NCI-H1105 (cell line): Measurements from ENCODE around the gene SLC6A1.
A peak's percentile ranks its signal among the peaks of the same experiment; 100 is the strongest.

Source experiments
- DNase-seq: peaks from one replicate; lab custom pipeline; 2025; lab: John Stamatoyannopoulos, UW

The SLC6A1 gene

DNA sequence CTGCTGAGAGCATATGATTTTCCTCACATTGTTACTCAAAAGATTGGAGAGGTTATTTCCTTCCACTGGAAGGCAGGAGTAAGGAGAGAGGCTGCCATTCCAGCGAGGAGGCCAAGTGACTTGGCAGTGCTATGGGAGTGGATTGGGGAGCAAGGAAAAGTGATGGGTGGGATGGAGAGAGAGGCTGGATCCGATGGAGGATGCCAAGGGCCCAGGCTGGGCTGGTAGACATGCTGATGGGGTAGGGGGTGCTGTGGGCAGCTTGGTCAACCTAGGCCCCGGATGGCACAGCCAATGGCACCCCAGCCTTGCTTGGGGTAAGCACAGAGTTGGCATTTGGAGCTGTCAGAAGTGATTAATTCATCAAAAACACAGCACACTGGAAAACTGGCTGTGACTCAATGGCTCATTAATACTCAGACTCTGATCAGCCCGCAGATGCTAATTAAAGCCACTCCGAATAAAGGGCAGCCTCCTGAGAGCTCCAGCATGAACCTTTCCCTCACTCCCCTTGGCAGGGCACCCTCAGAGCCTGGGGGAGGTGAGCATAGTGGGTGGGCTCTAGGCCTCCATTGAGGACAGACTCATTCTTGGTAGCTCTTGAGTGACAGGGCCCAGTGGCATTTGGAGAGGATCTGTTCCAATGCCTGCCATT, 22.1 kb upstream of the SLC6A1 start:
- no peak for DNase-seq

DNA sequence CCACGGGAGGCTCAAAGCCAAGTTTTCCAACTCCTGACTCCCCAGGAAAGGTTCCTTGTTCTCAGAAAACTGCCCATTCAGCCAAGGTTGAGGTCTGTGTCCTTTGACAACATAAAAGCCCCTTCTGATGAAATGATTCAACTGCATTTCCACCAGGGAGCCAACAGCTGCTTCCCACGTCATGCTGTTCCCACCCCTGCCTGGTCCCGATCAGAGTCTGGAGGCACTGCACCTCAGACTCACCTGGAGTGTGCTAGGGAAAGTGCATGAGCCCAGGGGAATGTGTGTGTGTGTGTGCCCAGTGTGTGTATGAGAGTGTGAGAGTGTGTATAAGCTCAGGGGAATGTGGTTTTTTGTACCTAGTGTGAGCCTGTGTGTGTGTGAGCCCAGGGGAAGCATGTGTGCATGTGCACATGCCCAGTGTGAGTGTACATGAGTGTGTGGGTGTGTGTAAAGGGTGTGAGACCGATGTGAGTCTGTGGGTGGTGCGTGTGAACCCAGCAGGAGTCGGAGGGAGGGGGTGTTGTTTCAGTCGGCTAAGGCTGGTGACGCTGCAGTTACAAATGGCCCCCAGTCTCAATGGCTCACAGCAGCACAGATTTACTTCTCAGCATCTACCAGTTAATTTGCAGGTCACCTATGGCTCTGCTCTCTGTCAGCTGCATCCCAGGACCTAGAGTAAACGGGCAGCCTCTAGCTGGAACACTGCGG, 20.3 kb upstream of the SLC6A1 start:
- no peak for DNase-seq

DNA sequence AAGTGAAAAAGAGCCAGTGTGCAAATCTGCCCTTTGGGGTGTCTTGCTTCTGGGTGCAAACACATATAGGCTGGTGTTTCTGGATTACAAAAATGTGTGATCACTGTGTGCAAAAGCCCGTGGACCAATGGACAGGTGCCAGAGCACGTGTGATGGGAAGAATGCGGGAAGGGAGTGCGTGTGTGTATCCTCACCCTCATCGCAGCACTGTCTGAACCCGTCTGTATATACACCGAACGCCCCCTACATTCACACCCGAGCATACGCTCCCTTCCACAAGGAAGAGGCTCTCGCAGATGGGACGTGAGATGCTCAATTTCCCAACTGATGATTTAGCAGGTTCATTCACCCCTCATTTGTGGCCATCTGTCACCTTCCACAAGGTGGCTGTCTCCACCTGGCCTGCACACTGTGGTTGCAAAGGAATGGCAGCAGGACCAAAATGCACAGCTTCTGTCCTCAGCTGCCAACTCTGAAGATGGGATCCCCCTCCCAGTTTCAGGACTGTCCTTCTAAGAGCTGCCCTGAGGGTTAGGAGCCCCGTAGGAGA, 19.4 kb upstream of the SLC6A1 start:
- DNase-seq = no peak

DNA sequence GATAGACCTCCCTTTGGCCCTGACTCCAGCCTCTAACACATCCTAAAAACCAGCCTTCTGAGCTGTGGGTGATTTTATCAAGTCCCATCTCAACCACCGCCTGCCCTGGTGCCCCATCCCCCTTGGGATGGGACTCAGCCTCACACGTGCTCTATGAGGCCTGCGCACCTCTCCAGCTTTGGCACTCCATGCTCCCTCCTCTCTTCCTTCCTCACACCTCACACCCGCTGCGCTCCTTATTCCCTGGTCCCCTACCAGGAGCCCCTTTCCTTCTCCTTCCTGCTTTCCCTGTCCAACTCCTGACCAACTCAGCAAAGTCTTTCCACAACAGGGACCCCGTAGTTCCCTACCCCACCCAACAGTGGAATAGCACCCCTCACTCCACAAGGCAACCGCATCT, 18.4 kb upstream of the SLC6A1 start:
- no peak for DNase-seq

DNA sequence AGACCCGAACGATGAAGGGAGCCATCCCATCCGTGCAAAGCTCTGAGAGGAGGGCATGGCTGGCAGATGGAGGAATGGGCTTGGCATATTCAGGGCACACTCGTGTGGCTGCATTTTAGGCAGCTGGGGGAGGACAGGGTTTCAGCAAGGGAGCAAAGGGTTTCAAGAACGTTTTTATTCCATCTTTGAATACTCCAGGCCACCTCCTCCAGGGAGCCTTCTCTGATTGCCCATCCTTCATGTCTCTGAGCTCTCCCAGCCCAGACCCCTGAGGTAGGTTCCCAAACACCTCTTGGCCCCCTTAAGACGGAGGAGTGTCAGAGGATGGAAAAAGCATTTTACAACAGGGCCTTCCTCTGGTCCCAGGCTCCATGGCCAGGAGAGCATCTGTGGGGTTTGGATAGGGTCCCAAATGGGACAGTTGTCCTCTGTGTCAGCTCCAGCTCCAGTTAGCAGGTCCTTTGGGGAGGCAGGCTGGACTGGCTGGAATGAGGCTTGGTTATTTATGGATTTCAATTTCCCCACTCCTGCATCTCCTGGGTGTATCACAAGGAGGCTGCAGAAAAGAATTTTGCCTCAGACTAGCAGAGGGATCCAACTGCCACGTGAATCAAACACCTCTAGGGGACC, 17.7 kb upstream of the SLC6A1 start:
- no peak for DNase-seq

DNA sequence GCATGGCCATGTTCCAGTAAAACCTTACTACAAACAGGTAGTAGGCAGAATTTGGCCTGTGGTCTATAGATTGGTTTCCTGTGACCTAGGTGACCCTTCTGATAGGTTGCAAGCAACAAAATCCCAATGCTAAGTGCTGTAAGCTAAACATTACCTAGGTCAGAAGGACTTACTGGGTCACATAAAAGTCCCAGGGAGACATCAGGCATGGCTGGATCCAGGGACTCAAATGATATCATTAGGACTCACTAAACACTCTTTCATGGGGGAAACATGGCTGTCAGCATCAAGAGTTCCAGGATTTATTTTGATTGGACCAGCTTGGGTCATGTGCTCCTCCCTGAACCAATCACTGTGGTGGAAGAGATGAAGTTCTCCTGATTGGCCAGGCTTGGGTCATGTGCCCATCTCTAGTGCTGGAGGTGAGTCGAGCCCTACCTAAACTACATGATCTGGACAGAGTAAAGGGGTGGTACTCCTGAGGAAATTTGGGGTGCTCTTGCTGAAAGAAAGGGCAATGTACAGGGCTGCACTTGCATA, 16.8 kb upstream of the SLC6A1 start:
- DNase-seq = no peak

DNA sequence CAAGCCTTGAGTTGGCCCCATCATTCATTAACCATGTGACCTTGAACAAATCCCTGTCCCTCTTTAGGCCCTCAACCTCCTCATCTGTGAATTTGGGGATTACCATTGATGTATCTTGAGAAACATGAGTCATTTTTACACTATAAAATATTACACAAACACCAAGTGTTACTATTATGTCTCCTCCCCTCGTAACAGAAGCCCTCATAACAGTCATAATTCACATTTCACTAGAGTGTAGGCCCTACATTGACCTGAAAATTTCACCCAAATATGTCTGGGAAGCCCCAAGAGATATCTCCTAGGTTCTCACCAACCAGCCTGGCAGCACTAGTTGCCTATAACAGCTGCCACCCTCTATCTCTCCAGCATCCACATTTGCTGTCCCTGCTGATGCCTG, 15.8 kb upstream of the SLC6A1 start:
- no peak for DNase-seq

DNA sequence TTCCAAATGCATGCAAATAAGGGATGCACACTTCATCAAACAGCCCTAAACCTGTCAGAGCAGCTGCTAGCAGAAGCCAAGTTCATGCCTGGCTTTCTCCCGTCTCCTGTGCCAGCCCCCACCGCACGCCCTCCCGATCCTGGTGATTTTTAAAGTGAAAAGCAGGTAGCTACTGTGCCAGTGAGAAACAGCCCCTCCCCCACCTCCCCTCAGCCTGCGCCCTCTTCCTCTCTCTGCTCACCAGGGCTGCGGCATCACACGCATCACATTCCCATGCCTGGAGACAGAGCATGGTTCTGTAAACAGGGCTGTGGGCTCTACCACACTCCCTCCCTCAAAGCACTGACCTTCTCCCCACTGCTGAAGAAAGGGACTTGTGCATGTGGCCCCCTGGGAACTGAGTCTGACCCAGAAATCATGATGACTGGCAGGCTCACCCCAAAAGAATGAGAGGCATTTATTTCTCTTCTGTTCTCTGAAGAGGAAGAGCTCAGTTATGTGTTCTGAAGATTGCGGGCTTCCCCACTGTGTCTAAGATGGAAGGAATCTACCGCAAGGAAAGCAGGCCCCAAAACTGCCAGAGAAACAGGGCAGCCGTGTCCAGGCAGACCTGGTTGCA, 14.5 kb upstream of the SLC6A1 start:
- no peak for DNase-seq

DNA sequence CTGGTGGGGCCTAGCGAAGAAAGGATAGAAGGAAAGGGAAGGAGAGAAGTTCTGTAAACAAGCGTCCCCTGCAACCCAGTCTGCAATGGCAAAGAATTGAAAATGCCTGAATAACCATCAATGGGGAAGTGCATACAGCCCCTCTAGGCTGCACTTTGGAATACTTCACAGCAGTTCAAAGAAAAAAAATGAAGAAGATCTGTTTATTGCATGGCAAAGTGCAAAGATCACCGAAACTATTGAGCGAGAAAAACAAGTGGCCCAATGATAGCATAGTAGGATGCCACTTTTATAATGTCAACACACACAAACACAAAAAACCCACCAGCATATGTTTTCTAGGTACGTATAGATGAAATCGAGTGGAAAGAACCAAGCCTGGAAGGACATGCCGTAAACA, 13.6 kb upstream of the SLC6A1 start:
- no peak for DNase-seq

DNA sequence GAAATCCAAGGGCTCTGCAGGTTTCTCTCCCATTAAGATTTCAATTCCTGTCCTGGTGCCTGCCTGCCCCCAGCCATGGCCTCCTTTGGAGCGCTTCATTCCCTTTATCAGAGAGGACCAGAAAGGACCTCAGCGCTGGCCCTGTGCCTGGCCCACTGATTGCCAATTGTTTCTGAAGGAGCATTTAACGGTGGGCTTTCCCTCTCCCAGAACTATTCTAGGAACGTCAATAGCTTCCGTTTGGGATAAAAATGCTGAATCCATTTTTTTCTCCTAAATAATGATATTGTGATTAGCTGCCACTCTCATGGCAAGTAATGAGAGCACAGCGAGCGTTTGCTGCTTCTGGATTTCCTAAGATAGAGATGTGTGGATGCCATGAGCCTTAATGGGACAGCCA, 12.2 kb upstream of the SLC6A1 start:
- DNase-seq = no peak

DNA sequence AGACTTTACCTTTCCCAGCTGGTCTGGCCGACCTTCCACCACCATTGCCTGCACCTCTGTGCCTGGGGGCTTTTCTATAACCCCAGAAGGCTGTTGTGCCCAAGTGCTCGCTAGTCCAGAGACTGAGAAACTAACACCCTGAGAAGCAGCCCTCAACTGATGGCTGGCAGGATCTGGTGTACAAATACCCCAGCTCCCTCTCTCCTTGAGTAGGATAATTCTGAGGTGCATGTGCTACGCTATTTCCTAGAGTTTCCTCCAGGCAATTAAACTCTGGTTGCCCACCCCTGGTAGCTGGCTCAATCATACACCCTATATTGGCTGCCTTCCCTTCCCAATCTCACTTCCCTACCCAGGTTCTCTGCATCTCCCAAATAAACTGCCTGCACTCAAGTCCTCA, 11.5 kb upstream of the SLC6A1 start:
- DNase-seq = no peak

DNA sequence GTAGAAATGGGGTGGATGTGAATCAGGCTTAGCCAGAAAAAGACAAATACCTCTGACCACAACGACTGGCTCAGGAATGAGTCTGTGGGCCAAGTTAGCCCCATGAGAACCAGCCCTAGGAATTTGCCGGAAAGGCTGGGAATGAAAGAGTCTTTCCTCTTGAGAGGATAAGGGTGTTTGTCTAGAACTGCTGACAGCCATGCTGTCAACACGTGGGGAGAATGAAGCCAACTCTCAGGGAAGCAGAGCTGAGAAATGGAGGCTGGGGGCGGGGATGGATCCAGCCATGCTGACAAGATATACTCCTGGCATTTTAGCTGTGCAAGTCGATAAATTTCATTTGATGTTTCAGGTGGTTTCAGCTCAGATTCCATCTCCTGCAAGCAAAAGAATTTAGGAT, 10.6 kb upstream of the SLC6A1 start:
- no peak for DNase-seq

DNA sequence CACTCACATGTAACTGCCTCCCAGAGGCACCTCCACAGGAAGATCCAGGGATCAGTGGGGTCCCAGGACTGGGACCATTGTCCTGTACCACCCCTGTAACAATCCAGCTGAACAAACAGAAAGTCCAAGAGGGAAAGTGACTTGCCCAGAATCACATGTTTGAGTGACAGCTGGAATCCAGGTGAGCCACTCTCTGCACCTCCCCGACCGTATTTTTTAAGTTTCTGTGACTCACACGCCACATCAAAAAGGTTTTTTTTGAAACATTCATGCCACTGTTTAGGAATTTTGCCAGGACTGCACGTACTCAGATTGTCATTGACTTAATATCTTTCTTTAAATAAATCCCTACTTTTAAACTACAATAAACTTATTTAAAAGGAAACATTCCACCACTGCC, 9.8 kb upstream of the SLC6A1 start:
- no peak for DNase-seq

DNA sequence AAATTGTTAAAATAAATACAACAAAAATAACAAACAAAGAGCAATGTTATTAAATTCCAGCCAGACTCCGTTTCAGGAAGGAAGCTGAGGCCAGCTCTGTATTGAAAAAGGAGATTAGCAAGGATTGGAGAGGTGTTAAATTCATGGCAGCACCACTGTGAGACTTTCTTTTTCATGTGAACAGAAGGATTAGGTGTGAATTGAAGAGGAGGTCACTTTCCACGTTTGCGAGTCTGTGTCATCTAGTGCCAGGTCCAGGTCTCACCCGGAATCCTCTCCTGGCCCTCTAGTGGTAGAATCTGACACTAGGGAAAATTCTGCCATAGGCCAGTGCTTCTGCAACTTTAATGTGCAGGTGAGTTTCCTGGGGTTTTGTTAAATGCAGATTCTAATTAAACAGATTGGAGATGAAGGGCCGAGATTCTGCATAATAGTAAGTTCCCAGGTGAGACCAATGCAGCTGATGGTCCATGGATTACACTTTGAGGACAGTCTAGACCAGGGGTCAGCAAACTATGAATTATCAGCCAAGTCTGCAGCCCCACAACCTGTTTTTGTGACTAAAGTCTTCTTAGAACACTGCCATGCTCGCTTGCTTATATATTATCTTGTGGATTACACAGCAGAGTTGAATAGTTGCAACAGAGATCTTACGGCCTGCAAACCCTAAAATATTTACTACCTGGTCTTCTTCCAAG, 9.2 kb upstream of the SLC6A1 start:
- DNase-seq = peak; percentile 18

DNA sequence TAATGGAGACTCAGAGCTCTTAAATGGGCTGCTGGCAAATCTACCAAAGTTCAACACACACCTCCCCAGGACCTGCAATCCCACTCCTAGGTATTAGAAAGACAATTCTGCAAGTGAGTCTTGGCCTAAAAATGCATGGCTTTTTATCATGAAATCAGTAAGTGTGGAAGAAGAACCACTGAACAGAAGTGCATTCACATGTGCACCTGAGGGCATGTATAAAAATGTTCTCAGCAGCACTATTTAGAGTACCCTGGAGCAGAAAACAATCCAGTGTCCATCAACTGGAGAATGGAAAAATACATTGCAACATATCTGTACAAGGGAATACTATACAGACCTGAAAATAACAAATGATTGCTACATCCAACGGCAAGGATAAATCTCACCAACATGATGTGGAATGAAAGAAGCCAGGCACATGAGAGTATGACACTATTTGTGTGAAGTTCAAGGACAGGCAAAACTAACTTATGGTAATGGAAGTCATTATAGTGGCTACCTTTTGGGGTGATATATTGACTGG, 8.1 kb upstream of the SLC6A1 start:
- no peak for DNase-seq

DNA sequence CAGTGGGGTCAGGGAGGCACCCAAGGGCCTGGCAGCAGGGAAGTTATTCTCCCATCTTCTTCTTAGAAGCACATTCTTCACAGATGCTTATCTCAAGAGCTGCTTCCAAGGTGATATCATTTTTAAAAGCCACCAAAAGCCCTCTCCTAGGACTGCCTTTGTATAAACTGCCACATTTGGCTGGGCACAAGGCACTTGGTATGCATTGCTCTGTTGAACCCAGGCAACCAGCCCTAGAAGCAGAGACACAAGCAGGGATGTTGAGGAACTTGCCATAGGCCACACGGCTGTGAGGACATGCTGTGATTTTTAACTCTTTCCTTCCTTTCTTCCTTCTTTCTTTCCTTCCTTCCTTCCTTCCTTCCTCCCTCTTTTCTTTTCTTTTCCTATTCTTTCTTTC, 7.4 kb upstream of the SLC6A1 start:
- no peak for DNase-seq

DNA sequence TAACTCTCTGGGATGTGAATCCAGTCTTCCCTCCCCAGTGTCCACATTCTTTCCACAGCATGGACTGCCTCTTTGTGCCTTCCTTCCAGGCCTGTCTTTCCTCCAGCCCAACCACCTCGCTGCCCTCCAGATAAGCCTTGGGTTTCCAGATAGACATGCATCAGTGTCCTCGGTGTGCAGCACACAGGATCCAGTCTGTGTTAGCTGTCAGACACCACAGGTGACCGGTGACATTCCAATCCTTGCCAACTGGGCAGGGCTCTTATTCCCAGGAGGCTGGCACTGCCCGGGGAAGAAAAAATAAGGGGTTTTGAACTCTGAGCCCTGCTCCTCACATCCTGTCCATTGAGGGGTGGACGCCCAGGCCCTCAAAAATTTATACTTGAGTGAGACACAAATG, 6.0 kb upstream of the SLC6A1 start:
- DNase-seq = no peak

DNA sequence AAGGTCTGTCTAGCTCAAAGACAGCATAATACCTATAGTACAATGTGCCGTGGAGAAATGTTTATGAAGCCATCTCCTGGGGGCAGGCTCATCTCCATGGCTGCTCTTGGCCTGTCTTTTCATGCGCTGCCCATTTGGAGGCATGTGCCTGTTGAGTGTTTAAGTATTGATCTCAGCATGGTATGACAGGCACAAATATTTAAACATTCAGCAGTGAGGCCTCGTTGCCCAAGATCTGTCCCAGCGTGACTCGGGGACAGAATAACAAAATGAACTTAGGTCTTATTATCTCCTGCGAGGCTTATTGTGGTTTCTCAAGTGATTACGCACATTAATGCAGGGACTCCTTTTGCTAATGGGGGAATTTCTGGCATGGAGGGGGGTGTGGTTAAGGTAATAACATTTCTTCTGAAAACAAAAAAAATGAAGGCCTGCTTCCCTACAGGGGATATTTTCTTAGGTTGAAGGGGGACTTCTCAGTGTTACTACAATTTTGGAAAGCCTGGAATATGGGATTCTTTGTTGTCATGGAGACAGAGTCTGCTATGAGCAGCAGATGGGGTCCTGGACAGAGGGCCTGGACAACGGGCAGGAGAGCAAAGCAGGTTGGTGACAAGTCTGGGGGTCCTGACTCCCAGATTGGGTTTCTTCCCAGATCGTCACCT, 4.4 kb upstream of the SLC6A1 start:
- DNase-seq = no peak

DNA sequence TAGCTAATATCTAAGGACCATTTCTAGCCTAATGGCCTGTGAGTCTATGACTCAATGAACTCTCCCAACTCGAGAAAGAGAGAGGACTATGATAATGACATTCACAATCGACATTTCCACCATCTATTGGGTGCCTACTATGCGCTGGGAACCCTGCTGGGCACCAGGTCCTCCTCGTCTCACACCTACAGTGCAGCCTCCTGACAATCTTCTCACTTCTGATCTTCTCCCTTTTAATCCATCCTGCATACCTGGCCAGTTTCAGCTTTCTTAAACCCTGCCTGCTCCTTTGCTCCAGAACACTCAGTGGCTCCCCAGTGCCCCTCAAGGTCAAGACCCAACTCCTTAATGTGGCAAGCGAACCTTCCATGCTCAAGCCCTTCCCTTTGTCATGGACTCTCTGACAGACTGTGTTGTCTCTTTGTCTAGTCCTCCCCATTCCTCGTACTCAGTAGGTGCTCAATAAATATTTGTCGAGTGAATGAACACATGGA, 3.5 kb upstream of the SLC6A1 start:
- DNase-seq = no peak

DNA sequence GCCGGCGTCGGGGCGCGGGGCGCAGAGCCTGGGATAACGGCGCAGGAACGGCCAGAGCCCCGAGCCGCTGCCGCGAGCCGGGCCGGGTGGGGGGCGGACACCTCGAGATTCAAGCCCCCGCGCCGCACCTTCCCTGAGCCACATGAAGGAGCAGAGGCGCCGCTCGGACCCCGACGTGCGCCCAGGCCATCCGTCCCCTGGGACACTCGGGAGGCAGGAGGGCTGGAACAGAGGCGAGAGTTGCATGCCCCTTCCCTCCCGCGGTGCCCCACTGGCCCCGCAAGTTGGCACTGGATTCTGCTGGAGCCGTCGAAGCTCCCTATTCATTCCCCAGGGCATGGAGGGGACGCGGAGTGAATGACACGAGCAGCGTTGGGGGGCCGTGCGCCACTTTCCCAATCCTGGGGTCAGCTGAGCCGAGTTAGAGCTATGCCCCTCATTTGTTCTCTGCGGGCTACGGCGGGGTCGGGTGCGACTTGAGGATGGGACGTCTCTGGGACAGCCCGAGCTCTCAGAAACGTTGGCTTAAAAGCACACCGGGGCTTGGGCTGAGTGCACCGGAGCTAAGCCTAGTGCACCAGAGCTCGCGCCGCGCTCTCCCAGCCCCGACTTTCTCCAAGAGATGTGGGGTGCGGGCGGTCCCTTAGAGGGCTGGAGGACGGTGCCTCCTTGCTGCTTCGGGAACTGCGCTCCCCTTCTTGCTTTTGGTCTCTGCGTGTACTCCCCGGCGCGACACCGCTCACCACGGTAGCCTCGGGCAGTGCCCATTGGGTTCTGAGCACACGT, 588 bp downstream of the SLC6A1 start:
- DNase-seq = no peak
